ENCODE measurements around the gene DOCK10.

The DOCK10 gene

GRCh38 chr2:224915136-224915535, 127.1 kb downstream of the DOCK10 start:
- no peak overlapping the region for H3K4me3 ChIP-seq (ENCODE audit: control insufficient read depth, low read depth, low read length)
- TF ChIP-seq CTCF (IDR thresholded peaks at IDR 0.05; ENCODE audit: control insufficient read depth, insufficient read depth, low read depth, low read length, missing control alignments) = no peak
- DNase-seq (ENCODE audit: low read depth) = no peak

DNA sequence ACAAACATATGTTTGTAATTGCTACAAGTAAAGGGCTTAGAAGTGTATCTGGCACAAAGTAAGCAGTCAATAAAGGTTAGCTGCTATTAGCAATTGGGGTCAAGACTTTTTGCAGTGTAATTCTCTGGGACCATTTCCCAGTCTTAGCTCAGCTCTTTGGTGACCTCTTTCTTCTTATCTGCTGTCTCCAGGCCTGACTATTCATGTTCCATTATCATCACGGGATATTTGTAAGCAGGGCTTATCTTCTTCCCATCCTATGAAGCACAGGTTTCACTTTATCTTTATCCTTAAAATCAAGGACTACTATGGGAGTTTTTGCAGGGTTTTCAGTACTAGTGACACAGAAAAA, 131.7 kb downstream of the DOCK10 start:
- H3K4me3 ChIP-seq (ENCODE audit: control insufficient read depth, low read depth, low read length) = no peak overlapping the region
- DNase-seq (ENCODE audit: low read depth) = no peak
- no peak for TF ChIP-seq CTCF (IDR thresholded peaks at IDR 0.05; ENCODE audit: control insufficient read depth, insufficient read depth, low read depth, low read length, missing control alignments)

GRCh38 chr2:224909885-224910573, 132.2 kb downstream of the DOCK10 start:
- no peak for TF ChIP-seq CTCF (IDR thresholded peaks at IDR 0.05; ENCODE audit: control insufficient read depth, insufficient read depth, low read depth, low read length, missing control alignments)
- DNase-seq (ENCODE audit: low read depth) = peak; percentile 81
- H3K4me3 ChIP-seq (ENCODE audit: control insufficient read depth, low read depth, low read length) = no peak overlapping the region

DNA sequence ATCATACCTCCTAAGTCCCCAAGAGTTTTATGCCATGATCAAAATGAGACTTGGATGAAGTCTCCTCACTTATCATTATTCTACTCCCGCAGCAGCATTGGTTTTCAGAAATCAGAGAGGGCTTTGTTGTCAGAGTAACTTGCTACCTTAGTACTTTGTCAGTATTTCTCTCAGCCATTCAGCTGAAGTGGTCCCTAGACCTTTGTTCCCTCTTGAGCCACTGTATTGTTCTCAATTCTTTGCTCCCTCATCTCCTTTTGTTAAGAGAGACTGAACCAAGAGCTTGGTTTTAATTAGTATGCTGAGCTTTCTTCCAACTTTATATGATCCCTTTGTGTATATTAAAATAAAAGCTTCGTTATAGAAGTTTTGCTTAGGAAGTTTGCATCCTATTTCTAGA, 133.4 kb downstream of the DOCK10 start:
- TF ChIP-seq CTCF (IDR thresholded peaks at IDR 0.05; ENCODE audit: control insufficient read depth, insufficient read depth, low read depth, low read length, missing control alignments) = no peak
- H3K4me3 ChIP-seq (ENCODE audit: control insufficient read depth, low read depth, low read length) = no peak overlapping the region
- no peak for DNase-seq (ENCODE audit: low read depth)

DNA sequence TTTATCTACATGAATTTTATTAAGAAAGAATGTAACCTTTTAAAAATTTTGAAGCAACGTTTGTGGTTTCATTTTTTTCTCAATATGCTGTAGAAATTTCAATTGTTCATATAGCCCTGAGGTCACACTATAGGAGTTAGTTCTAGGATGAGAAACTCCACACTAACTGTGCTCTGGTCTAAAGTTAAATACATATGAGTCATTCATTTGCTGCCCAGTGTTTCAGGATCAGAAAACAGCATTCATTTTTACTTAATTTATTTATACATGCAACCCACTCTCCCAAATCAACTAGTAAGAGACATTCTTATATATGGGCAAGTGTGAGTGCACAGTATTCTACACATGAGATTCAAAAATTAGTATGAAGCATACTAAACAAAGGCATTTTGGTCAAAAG, 137.9 kb downstream of the DOCK10 start:
- H3K4me3 ChIP-seq (ENCODE audit: control insufficient read depth, low read depth, low read length) = no peak overlapping the region
- DNase-seq (ENCODE audit: low read depth) = no peak
- TF ChIP-seq CTCF (IDR thresholded peaks at IDR 0.05; ENCODE audit: control insufficient read depth, insufficient read depth, low read depth, low read length, missing control alignments) = no peak

GRCh38 chr2:224903621-224904020, 138.6 kb downstream of the DOCK10 start:
- no peak for TF ChIP-seq CTCF (IDR thresholded peaks at IDR 0.05; ENCODE audit: control insufficient read depth, insufficient read depth, low read depth, low read length, missing control alignments)
- no peak for DNase-seq (ENCODE audit: low read depth)
- no peak overlapping the region for H3K4me3 ChIP-seq (ENCODE audit: control insufficient read depth, low read depth, low read length)
